Measurements from ENCODE around the gene INPP4A. TPM values are rescaled to one million over a fixed set of nuclear protein-coding genes. Genes with fewer than 3 reads are reported as not detected.
A peak's percentile ranks its signal among the peaks of the same experiment; 100 is the strongest.
"Not testable (repeated sequence)": the region's sequence is repeated elsewhere in the genome, so short reads cannot be mapped to it uniquely, and the experiment has no call there.

INPP4A gene
- total RNA-seq, 1 donor from 2014 or later: 9.3 TPM

DNA sequence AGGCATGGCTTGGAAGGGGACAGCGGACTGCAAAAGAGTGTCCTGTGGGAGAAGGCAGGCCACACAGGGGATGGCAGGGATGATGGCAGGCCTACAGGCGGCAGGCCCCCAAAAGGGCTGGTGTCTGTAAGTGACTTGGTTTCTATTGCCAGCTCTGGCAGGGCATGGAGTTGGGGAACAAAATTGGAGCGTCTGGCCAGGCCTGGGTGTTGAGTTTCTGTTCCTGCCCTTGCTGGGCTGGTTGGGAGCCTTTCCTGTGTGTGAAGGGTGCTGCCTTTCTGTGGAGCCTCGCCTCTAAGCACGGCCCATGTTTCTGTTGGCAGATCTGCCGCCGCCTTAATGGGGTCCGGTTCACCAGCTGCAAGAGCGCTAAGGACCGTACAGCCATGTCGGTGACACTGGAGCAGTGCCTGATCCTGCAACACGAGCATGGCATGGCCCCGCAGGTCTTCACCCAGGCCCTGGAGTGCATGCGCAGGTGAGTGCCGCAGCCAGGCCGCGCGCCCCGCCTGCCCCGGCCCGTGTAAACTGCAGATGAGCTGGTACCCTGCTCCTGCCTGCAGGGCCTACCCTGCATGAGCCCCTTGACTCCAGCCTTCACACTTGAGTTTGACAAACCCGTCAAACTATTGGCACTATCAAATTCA lies 132.1 kb downstream of the INPP4A start:
- DNase-seq (ENCODE audit: low spot score): no peak
- ATAC-seq: no peak

DNA sequence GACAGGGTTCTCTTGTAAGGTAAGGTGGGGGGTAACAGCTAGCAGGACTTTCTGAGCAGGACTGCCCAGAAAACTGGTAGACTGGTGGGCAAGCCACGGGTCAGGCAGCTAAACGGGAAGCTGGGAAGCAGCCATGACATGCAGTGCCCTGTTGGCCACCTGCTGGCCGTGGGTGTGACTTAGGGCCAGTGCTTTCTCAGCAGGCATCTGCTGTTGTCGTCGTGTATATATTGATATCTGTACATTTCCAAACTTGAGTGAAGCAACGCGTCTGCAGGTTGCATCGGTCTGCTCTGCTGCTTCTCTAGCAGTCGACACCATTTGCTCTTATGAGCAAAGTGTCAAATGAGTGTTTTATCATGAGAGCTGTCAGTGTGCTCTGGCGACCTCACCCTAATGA lies 132.7 kb downstream of the INPP4A start:
- peak; percentile 26 for DNase-seq (ENCODE audit: low spot score)
- no peak for ATAC-seq

DNA sequence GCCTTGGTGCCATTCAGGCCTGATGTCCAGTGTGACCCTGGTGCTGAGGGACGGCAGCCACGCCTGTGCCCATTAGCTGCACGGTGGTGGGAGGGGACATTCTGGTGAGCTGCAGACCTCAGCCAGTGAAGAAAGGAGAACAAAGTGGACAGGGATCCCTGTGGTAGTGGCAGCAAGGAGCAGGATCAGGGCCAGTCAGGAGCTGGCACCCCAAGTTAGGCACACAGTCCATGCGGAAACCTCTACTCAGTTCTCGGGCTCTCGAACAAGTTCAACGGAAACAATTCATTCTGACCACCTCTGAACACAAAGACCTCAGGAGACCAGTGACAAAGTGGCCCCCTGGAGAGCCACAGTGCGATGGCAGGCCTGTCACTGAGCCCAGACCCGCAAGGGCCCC lies 133.6 kb downstream of the INPP4A start:
- ATAC-seq: no peak
- DNase-seq (ENCODE audit: low spot score): peak; percentile 26

DNA sequence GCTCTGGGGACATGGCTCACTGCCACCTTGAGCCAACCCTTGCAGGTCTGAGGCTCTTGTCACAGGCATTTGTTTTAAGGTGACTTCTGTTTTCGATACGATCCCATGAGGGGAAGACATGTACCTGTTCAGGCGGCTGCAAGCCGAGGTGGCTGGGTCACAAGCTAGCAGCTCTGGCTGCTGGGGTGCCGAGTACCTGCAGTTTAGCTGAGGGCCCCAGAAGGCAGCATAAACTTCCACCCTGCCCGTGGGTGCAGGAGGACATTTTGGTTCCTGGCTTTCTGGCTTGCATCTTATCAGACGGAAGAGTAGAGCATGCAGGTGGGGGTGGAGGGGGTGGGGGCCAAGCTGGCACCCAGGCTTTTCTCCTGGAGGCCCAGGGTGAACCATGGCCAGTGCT lies 135.3 kb downstream of the INPP4A start:
- ATAC-seq: no peak
- peak; percentile 22 for DNase-seq (ENCODE audit: low spot score)

DNA sequence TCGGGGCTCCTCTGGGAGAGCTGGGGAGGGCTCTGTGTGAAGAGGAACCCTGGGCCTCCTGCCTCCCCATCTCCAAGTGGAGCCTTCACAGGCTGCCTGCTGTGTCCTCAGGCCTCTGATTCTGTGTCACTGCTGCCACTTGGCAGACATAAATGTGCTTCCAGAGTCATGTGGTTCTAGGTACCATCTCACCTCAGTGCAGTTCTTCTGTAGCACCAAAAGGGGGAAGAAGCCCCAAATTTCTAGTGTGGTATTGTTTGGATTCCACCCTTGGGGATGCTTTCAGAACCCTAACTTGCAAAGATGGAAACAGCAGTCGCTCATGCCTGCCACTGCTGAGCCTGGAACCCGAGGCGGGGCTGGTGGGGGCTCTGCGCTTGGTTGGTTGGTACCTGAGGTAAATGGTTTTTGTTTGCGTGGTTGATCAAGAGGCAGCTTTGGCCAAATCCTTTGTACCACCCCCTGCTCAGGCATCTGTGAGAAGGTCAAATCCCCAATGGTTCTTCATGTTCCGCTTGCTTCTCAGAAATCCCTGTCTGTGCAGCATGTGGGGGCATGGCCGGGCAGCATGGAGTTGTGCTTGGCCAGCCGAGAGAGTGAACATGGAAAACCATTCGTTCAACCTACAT lies 136.1 kb downstream of the INPP4A start:
- no peak for DNase-seq (ENCODE audit: low spot score)
- ATAC-seq: no peak

- DNase-seq (ENCODE audit: low spot score) (no peak), ATAC-seq (no peak)
Measured at GRCh38 chr2:98582523-98582922, 137.9 kb downstream of the INPP4A start.

- no peak for DNase-seq (ENCODE audit: low spot score)
- ATAC-seq: no peak
Measured at GRCh38 chr2:98583276-98583675, 138.6 kb downstream of the INPP4A start.

- peak; percentile 96 for ATAC-seq
- no peak for DNase-seq (ENCODE audit: low spot score)
Measured at GRCh38 chr2:98583816-98584618, 139.4 kb downstream of the INPP4A start.

DNA sequence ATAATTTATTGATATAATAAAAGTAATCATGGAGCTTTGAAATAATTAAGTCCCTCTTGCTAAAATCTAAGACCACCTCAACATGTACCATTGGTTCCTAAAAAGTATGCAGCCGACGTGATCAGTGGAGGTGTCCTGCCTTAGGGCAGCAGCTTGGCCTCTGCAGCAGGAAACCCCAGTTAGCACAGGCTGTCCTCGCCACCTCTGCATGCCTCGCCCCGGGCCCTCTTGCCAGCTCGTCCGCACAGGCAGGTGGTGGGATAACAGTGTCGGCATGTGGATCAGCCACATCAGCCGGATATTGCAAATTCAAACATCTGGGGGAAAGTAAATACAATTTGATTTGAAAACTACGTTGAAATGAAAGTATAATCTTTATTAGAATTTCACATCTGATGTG lies 140.7 kb downstream of the INPP4A start:
- ATAC-seq: no peak
- DNase-seq (ENCODE audit: low spot score): no peak

DNA sequence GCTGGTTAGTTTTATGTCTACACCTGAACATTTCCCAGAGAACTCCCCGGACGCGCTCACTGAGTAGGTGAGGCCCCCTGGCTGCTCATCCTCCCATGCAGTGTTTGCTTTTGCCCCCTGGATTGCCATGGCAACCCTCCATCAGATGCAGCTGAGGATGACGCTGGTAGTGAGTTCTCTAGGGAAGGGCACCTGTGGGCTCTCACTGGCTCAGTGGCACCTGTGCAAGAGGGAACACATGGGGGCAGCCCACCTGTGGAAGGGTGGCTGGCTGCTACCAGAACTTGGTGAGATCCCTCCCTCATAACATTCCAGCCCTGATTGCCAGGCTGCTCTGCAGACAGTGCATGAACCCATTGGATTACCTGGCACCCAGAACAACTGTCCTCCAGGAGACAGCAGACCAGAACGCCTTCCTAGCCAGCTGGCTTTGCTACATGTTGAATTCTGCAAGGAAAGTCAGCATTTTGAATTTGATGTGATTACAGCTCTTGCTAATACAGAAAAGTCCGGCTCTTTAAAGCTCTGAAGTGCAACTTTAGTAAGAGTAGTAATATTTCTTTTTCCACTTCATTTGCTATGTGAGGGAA lies 142.0 kb downstream of the INPP4A start:
- DNase-seq (ENCODE audit: low spot score) (peak; percentile 33), ATAC-seq (no peak)

- ATAC-seq (no peak), DNase-seq (ENCODE audit: low spot score) (no peak)
Measured at GRCh38 chr2:98588880-98589431, 144.3 kb downstream of the INPP4A start.

GRCh38 chr2:98589489-98589888 lies 144.8 kb downstream of the INPP4A start:
- DNase-seq (ENCODE audit: low spot score) (peak; percentile 8), ATAC-seq (no peak)

GRCh38 chr2:98592565-98592964 lies 147.9 kb downstream of the INPP4A start:
- ATAC-seq (peak; percentile 17), DNase-seq (ENCODE audit: low spot score) (no peak)

DNA sequence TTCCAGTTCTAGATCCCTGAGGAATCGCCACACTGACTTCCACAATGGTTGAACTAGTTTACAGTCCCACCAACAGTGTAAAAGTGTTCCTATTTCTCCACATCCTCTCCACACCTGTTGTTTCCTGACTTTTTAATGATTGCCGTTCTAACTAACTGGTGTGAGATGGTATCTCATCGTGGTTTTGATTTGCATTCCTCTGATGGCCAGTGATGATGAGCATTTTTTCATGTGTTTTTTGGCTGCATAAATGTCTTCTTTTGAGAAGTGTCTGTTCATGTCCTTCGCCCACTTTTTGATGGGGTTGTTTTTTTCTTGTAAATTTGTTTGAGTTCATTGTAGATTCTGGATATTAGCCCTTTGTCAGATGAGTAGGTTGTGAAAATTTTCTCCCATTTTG lies 150.0 kb downstream of the INPP4A start:
- not testable (repeated sequence) for ATAC-seq; DNase-seq (ENCODE audit: low spot score)

DNA sequence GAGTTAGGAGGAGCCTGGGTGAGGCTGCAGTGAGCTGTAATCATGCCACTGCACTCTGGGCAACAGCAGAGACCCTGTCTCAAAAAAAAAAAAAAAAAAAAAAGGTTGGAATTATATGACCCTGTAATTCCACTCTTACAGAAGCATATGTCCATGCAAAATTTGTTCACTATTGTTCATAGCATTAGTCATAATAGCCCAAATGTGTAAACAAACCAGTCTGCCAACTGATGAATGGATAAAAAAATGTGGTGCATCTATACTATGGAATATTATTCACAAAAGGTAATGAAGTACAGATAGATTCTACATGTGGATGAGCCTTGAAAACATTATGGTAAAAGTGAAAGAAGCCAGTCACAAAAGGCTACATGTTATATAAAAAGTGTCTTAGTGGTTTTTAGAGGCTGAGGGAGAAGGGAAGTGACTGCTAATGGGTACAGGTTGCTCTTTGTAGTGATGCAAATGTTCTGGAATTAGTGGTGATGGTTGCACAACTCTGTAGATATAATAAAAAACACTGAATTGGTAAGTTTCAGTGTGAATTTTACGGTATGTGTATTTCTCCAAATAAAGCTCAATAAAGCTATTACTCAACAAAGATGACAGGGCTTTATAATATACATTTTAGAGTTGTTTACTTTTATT lies 154.2 kb downstream of the INPP4A start:
- DNase-seq (ENCODE audit: low spot score) (no peak), ATAC-seq (no peak)

DNA sequence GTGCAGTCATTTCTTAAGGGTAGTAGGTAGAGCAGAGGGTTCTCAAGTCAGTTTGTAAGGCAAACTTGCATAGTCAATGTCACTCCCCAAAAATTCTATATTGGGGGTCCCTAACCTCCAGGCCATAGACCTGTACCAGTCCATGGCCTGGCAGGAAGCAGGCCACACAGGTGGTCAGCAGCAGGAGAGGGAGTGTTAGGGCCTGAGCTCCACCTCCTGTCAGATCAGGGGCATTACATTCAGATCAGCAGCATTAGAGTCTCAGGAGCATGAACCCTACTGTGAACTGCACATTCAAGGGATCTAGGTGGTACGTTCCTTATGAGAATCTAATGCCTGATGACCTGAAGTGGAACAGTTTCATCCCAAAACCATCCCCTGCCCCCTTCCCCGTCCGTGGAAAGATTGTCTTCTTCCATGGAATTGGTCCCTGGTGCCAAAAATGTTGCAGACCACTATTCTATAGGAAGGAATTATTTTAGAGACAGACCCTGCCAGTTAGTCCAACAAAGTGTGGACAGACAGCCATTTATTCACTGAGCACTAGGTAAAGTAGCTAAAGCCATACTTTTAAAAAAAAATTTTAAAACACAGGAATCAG lies 157.0 kb downstream of the INPP4A start:
- ATAC-seq: peak; percentile 93
- DNase-seq (ENCODE audit: low spot score): no peak

- ATAC-seq (no peak), DNase-seq (ENCODE audit: low spot score) (no peak)
Measured at GRCh38 chr2:98604547-98604946, 159.9 kb downstream of the INPP4A start.

DNA sequence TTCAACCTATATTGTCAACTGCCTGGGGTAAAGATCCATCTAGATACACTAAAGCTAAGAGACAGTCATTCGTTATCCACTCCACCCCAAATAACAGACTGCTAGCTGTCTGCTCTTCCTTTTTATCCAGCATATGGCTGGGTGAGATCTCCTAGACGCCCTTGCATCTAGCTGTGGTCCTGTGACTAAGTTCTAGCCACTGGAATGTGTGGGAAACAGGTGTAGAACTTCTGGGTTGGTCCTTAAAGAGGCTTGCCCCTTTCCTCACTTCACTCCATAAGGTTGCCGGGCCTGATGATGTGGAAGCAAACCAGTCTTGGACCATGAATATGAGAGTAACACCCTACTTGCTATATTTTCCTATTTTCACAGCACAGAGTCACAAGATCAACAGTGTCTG lies 160.4 kb downstream of the INPP4A start:
- DNase-seq (ENCODE audit: low spot score): no peak
- no peak for ATAC-seq

DNA sequence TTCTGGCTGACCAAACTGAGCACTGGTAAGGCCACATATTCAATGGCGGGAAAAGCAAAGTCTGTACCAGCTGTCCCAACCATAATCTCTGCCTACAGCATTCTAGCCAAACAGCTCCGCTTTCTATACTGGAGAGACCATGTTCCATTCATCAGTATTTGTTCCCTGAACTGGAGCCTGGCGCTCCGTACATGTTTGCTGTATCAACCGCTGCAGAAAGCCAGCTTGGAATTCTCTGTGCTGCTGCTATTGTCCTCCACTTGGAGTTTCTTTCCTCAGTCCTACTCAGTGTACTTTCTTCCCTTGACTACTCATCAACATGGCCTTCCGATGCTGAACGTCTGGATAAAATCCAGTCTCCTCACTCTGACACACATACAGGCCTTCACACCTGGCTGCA lies 161.8 kb downstream of the INPP4A start:
- no peak for ATAC-seq
- DNase-seq (ENCODE audit: low spot score): no peak

GRCh38 chr2:98607104-98607503 lies 162.4 kb downstream of the INPP4A start:
- DNase-seq (ENCODE audit: low spot score) (no peak), ATAC-seq (no peak)

DNA sequence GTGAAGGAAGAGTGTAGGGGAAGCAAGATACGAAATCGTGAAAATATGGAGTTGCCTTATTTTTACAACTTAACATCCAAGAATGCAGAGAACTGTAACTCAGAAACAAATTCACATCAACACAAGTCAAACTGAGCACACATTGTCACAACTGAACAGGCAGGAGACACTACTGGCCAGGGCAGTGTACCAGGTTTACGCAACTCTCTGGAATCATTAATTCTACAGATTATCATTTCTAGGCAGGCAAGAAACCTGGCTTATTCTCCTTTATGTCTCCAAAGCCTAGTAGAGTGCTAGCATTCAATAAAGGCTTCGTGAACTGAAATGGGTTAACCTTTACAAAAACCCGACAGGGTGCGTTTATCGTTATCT lies 163.1 kb downstream of the INPP4A start:
- ATAC-seq (peak; percentile 62), DNase-seq (ENCODE audit: low spot score) (no peak)

Data from left lobe of liver (tissue), 2 donors.